Measurements from ENCODE around the gene ATP10B. TPM values are rescaled to one million over a fixed set of nuclear protein-coding genes. Genes with fewer than 3 reads are reported as not detected.
"Not testable (repeated sequence)": the region's sequence is repeated elsewhere in the genome, so short reads cannot be mapped to it uniquely, and the experiment has no call there.

ATP10B gene
- total RNA-seq, 2 experiments from 2014 or later, result not detected

DNA sequence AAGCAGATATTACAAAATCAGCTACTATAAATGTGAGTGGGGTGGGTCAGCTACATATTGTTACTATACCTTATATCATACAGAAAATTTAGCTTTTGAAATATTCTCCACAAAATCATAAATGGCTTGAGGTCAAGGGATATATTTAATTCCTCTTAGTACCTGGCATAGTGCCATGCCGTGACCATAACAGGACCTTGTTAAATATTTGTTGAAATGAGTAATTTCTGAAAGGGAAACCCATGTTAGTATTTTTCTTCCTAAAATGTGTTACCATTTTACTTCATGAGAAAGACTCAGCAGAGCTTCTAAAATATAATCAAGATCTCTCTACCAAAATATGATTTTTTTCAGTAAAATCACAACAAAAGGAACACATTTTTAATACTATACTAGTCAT lies 14.8 kb downstream of the ATP10B start:
- Mint-ChIP-seq H3K4me1 (no peaks in the 10 kb centered on the region), H3K36me3 (no peaks in the 10 kb centered on the region), H3K27me3 (no peaks in the 10 kb centered on the region), H3K4me3 (no peak overlapping the region), H3K9me3 (peaks cover 8% of the 10 kb centered on the region), H3K27ac (no peak overlapping the region)
- DNase-seq, result no peak

- H3K27ac Mint-ChIP-seq, result no peak overlapping the region
- H3K9me3 Mint-ChIP-seq, result peaks cover 8% of the 10 kb centered on the region
- no peak overlapping the region for H3K4me3 Mint-ChIP-seq
- DNase-seq, result no peak
- no peaks in the 10 kb centered on the region for H3K27me3 Mint-ChIP-seq
- H3K4me1 Mint-ChIP-seq, result no peaks in the 10 kb centered on the region
- H3K36me3 Mint-ChIP-seq, result no peaks in the 10 kb centered on the region
Measured at GRCh38 chr5:160835818-160836528, 16.0 kb downstream of the ATP10B start.

DNA sequence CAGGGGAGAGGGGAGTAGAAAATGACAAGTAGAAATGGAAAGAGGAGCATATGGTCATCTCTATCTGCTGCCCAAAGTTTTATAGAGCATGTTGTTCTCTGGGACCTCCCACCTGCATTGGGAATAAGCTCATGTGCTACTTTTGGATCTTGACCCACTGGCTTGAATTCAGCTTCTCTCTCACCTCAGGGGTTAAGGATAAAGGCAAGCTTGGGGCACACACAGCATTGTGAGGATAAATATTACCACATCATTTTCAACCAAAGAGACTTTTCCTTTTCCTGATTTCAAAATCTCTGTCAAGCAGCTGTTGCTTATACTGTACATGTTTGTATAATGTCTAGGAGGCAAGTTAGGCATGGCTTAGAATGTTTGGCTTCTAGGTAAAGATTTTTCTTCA lies 16.6 kb downstream of the ATP10B start:
- Mint-ChIP-seq H3K4me3 (no peak overlapping the region), H3K27ac (no peak overlapping the region), H3K4me1 (no peaks in the 10 kb centered on the region), H3K27me3 (no peaks in the 10 kb centered on the region), H3K36me3 (no peaks in the 10 kb centered on the region), H3K9me3 (peaks cover 8% of the 10 kb centered on the region)
- DNase-seq, result no peak

- no peaks in the 10 kb centered on the region for H3K36me3 Mint-ChIP-seq
Measured at GRCh38 chr5:160833806-160834205, 18.2 kb downstream of the ATP10B start.

DNA sequence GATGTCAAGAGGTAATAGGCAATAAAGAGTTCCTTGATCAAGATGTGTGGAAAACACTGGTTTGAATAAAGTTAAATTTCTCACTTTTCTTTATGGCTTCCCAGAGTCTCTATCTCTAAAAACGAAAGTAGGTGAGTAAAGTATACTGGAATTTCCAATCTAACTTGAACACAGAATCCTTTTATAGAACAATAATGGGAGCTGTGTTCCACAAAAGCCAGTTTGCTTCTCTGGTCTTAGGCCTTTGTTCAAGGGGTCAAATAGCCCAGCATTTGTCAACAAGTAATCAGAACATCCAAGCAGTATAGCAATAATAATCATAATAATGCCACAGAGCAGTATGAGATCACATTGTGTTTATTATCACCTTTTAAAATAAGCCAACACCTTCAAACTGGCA lies 20.2 kb downstream of the ATP10B start:
- Mint-ChIP-seq H3K36me3 (no peaks in the 10 kb centered on the region), H3K27ac (no peak overlapping the region), H3K4me3 (no peak overlapping the region), H3K27me3 (no peaks in the 10 kb centered on the region), H3K9me3 (peaks cover 15% of the 10 kb centered on the region), H3K4me1 (no peaks in the 10 kb centered on the region)
- no peak for DNase-seq

More at GRCh38 chr5:160833806-160834205, 18.2 kb downstream of the ATP10B start:
- Mint-ChIP-seq H3K27ac (no peak overlapping the region), H3K4me3 (no peak overlapping the region), H3K9me3 (peaks cover 10% of the 10 kb centered on the region), H3K4me1 (no peaks in the 10 kb centered on the region), H3K27me3 (no peaks in the 10 kb centered on the region)
- no peak for DNase-seq

DNA sequence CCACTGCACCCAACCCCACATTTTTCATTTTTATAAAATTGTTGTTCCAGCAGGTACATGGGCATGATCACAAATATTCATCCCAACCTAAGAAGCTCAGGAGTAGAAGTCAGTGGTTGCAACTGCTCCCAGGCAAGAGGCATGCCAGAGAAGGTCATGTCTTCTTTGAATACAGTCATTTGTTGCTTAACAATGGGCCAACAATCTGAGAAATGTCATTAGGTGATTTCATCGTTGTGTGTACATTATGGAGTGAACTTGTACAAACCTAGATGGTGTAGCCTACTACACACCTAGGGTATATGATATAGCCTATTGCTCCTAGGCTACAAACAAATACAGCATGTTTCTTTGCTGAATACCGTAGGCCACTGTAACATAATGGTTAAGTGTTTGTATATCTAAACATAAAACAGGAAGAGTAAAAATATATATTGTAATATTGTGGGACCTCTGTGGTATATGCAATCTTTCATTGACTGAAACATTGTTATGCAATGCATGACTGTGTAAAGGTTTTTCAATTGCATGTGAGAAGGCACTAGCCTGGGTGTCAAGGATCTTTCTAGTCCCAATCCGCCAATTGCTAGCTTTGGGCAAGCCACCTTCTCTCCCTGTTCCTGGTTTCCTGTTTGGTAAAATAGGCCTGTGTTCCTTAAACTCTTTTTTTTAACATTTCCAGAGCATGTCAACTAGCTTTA lies 27.6 kb downstream of the ATP10B start:
- Mint-ChIP-seq H3K4me1 (no peaks in the 10 kb centered on the region), H3K27ac (no peak overlapping the region), H3K4me3 (no peak overlapping the region), H3K27me3 (no peaks in the 10 kb centered on the region), H3K9me3 (peaks cover 21% of the 10 kb centered on the region), H3K36me3 (no peaks in the 10 kb centered on the region)
- no peak for DNase-seq

- DNase-seq, H3K36me3 Mint-ChIP-seq, H3K4me1 Mint-ChIP-seq, H3K9me3 Mint-ChIP-seq, H3K27me3 Mint-ChIP-seq, H3K4me3 Mint-ChIP-seq, H3K27ac Mint-ChIP-seq: not testable (repeated sequence)
Measured at GRCh38 chr5:160812996-160813395, 39.0 kb downstream of the ATP10B start.

- DNase-seq, result no peak
- Mint-ChIP-seq H3K36me3 (no peaks in the 10 kb centered on the region), H3K27ac (no peak overlapping the region), H3K9me3 (no peaks in the 10 kb centered on the region), H3K4me3 (no peak overlapping the region), H3K4me1 (no peaks in the 10 kb centered on the region), H3K27me3 (no peaks in the 10 kb centered on the region)
Measured at GRCh38 chr5:160805376-160805775, 46.6 kb downstream of the ATP10B start.

- H3K36me3 Mint-ChIP-seq, result no peaks in the 10 kb centered on the region
- H3K27ac Mint-ChIP-seq, result no peak overlapping the region
- H3K4me1 Mint-ChIP-seq, result no peaks in the 10 kb centered on the region
- no peak for DNase-seq
- H3K9me3 Mint-ChIP-seq, result no peaks in the 10 kb centered on the region
- H3K27me3 Mint-ChIP-seq, result peaks cover 4% of the 10 kb centered on the region
- H3K4me3 Mint-ChIP-seq, result no peak overlapping the region
Measured at GRCh38 chr5:160802592-160802991, 49.4 kb downstream of the ATP10B start.

- H3K36me3 Mint-ChIP-seq, result no peaks in the 10 kb centered on the region
- H3K4me3 Mint-ChIP-seq, result no peak overlapping the region
- no peaks in the 10 kb centered on the region for H3K9me3 Mint-ChIP-seq
- no peaks in the 10 kb centered on the region for H3K4me1 Mint-ChIP-seq
- no peak overlapping the region for H3K27ac Mint-ChIP-seq
- H3K27me3 Mint-ChIP-seq, result peaks cover 4% of the 10 kb centered on the region
- no peak for DNase-seq
Measured at GRCh38 chr5:160800375-160801275, 51.4 kb downstream of the ATP10B start.

DNA sequence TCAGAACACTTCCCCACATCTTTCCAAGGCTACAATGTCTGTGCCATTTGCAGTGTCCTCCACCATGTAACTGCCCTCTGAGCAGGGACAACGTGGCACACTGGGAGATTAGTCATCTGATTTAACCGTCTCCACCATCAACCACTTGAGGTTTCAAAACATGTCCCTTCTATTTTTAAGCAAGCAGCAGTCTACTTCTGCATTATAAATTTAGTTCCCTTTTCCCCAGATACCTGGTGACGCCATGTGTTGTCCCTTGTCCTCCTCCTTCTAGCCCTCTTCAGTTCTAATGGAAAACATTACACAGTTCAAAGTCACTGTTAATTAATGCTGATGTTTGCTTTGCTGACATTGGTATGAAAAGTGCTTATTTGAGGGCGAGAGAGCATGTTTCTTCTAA lies 52.8 kb downstream of the ATP10B start:
- Mint-ChIP-seq H3K9me3 (no peaks in the 10 kb centered on the region), H3K4me3 (no peak overlapping the region), H3K27ac (no peak overlapping the region), H3K36me3 (no peaks in the 10 kb centered on the region), H3K27me3 (peaks cover 4% of the 10 kb centered on the region), H3K4me1 (no peaks in the 10 kb centered on the region)
- no peak for DNase-seq

- Mint-ChIP-seq H3K36me3 (no peaks in the 10 kb centered on the region), H3K9me3 (no peaks in the 10 kb centered on the region), H3K27me3 (peaks cover 7% of the 10 kb centered on the region), H3K4me1 (no peaks in the 10 kb centered on the region), H3K27ac (no peak overlapping the region), H3K4me3 (no peak overlapping the region)
- no peak for DNase-seq
Measured at GRCh38 chr5:160797020-160797419, 55.0 kb downstream of the ATP10B start.

DNA sequence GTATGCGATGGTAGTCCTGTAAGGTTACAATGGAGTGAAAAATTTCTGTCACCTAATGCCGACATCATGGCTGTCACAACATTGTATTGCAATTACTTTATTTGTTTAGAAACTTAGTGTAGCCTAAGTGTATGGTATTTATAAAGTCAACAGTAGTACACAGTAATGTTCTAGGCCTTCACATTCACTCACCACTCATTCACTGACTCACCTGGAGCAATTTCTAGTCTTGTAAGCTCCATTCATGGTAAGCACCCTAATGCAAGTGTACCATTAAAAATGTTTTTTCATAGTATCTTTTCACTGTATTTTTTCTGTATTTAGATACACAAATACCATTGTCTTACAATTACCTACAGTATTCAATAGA lies 58.5 kb downstream of the ATP10B start:
- H3K4me3 Mint-ChIP-seq, result no peak overlapping the region
- H3K27me3 Mint-ChIP-seq, result peaks cover 7% of the 10 kb centered on the region
- H3K4me1 Mint-ChIP-seq, result no peaks in the 10 kb centered on the region
- H3K27ac Mint-ChIP-seq, result no peak overlapping the region
- H3K36me3 Mint-ChIP-seq, result no peaks in the 10 kb centered on the region
- no peak for DNase-seq
- no peaks in the 10 kb centered on the region for H3K9me3 Mint-ChIP-seq

DNA sequence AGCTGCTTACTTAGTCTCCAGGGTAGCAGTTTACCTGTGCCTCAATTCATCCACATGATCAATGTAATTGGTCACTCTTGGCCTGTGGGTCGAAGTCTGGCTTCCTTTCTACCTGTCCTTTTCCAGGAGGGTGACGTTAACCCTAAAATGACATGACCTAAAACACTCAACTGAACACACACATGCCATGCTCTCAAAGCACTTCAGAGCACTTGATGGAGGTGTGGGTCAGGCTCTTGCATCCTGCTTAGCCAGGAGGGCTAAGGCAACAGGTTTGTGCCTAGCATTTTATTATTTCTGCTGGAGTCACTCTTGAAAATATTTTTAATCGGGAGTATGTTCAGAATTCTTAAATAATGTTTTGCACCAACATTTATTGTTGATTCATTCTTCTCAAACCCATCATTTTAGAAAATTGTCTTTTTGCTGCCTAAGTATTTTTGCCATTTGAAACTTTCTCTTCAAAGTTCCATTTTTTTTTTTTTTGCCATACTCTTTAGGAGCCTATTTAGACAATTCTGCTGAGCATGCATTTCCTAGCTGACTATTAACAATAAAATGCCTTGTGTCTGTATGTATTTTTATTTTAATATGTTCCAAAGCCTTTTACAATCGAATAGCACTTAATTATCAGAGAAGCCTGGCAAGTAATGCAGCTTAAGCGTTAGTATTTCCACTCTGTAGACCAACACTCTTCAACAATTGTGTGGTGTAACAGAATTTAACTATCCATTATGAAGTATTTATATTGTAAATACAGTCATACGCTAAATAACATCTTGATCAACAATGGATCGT lies 59.1 kb downstream of the ATP10B start:
- H3K4me3 Mint-ChIP-seq, result no peak overlapping the region
- H3K4me1 Mint-ChIP-seq, result no peaks in the 10 kb centered on the region
- no peaks in the 10 kb centered on the region for H3K9me3 Mint-ChIP-seq
- no peaks in the 10 kb centered on the region for H3K36me3 Mint-ChIP-seq
- DNase-seq, result no peak
- no peak overlapping the region for H3K27ac Mint-ChIP-seq
- H3K27me3 Mint-ChIP-seq, result peaks cover 10% of the 10 kb centered on the region

GRCh38 chr5:160792281-160792680 lies 59.7 kb downstream of the ATP10B start:
- DNase-seq, result no peak
- H3K36me3 Mint-ChIP-seq, result no peaks in the 10 kb centered on the region
- no peak overlapping the region for H3K4me3 Mint-ChIP-seq
- no peak overlapping the region for H3K27ac Mint-ChIP-seq
- H3K4me1 Mint-ChIP-seq, result no peaks in the 10 kb centered on the region
- peaks cover 11% of the 10 kb centered on the region for H3K27me3 Mint-ChIP-seq
- H3K9me3 Mint-ChIP-seq, result no peaks in the 10 kb centered on the region
